ENCODE measurements around the gene PSMA7. TPM values are rescaled to one million over a fixed set of nuclear protein-coding genes. Genes with fewer than 3 reads are reported as not detected.
A peak's percentile ranks its signal among the peaks of the same experiment; 100 is the strongest.

Gene PSMA7
- total and polyA plus RNA-seq, 8 donors, result 119 to 280 (median 194) TPM

- H3K36me3 ChIP-seq, result no peaks in the 10 kb centered on the region
- no peaks in the 10 kb centered on the region for H3K4me1 ChIP-seq
- peaks cover 22 to 91% (median 78%) of the 10 kb centered on the region in 4 donors for H3K9me3 ChIP-seq
- H3K4me3 ChIP-seq, result no peak overlapping the region
- 25 to 37% (median 31%) methylated on average over 7 of the region's 7 CpGs for WGBS, 5 donors
- no peak overlapping the region for H3K27ac ChIP-seq
- no peak for TF ChIP-seq CTCF (IDR thresholded peaks at IDR 0.05)
- no peak for TF ChIP-seq POLR2A (IDR thresholded peaks at IDR 0.05)
- no peak for TF ChIP-seq POLR2AphosphoS5 (IDR thresholded peaks at IDR 0.05)
- no peak for TF ChIP-seq EP300 (IDR thresholded peaks at IDR 0.05)
- peak in 1 of 2 donors; percentile 36 for DNase-seq
- peaks cover 0 to 46% (median 7%) of the 10 kb centered on the region in 3 donors for H3K27me3 ChIP-seq
- intact Hi-C loops (cut with DNase I; ENCODE audit: low total_unique reads), result no loop called here
Observed at GRCh38 chr20:62104791-62105345, 38.3 kb downstream of the PSMA7 start.

GRCh38 chr20:62104234-62104789, 38.9 kb downstream of the PSMA7 start:
- no peak overlapping the region for H3K27ac ChIP-seq
- peaks cover 22 to 87% (median 75%) of the 10 kb centered on the region in 4 donors for H3K9me3 ChIP-seq
- 32 to 46% (median 39%) methylated on average over 12 to 15 of the region's 15 CpGs for WGBS, 5 donors
- TF ChIP-seq EP300 (IDR thresholded peaks at IDR 0.05) (no peak), POLR2A (IDR thresholded peaks at IDR 0.05) (no peak), CTCF (IDR thresholded peaks at IDR 0.05) (no peak), POLR2AphosphoS5 (IDR thresholded peaks at IDR 0.05) (no peak)
- DNase-seq, result no peak
- H3K4me1 ChIP-seq, result no peaks in the 10 kb centered on the region
- H3K4me3 ChIP-seq, result no peak overlapping the region
- H3K36me3 ChIP-seq, result no peaks in the 10 kb centered on the region
- intact Hi-C loops (cut with DNase I; ENCODE audit: low total_unique reads), result no loop called here
- H3K27me3 ChIP-seq, result peaks cover 0 to 48% (median 7%) of the 10 kb centered on the region in 3 donors

GRCh38 chr20:62103508-62104233, 39.5 kb downstream of the PSMA7 start:
- H3K4me3 ChIP-seq, result no peak overlapping the region
- peaks cover 0 to 48% (median 7%) of the 10 kb centered on the region in 3 donors for H3K27me3 ChIP-seq
- H3K27ac ChIP-seq, result no peak overlapping the region
- 67 to 76% (median 71%) methylated on average over 19 to 21 of the region's 21 CpGs for WGBS, 5 donors
- H3K4me1 ChIP-seq, result no peaks in the 10 kb centered on the region
- no peaks in the 10 kb centered on the region for H3K36me3 ChIP-seq
- intact Hi-C loops (cut with DNase I; ENCODE audit: low total_unique reads), result no loop called here
- peaks cover 22 to 81% (median 70%) of the 10 kb centered on the region in 4 donors for H3K9me3 ChIP-seq
- TF ChIP-seq CTCF (IDR thresholded peaks at IDR 0.05) (no peak), POLR2AphosphoS5 (IDR thresholded peaks at IDR 0.05) (no peak), POLR2A (IDR thresholded peaks at IDR 0.05) (no peak), EP300 (IDR thresholded peaks at IDR 0.05) (no peak)
- DNase-seq, result no peak

GRCh38 chr20:62101078-62101477, 42.1 kb downstream of the PSMA7 start:
- H3K4me3 ChIP-seq, result no peak overlapping the region
- H3K9me3 ChIP-seq, result peaks cover 3 to 55% (median 47%) of the 10 kb centered on the region in 4 donors
- peaks cover 0 to 58% (median 7%) of the 10 kb centered on the region in 3 donors for H3K27me3 ChIP-seq
- H3K4me1 ChIP-seq, result no peaks in the 10 kb centered on the region
- H3K27ac ChIP-seq, result no peak overlapping the region
- no peak for DNase-seq
- TF ChIP-seq POLR2AphosphoS5 (IDR thresholded peaks at IDR 0.05) (no peak), CTCF (IDR thresholded peaks at IDR 0.05) (no peak), EP300 (IDR thresholded peaks at IDR 0.05) (no peak), POLR2A (IDR thresholded peaks at IDR 0.05) (no peak)
- intact Hi-C loops (cut with DNase I; ENCODE audit: low total_unique reads), result no loop called here
- no peaks in the 10 kb centered on the region for H3K36me3 ChIP-seq
- 82 to 91% (median 88%) methylated on average over 4 of the region's 4 CpGs for WGBS, 5 donors

Measured in stomach (tissue), 9 donors.